Naive thymus-derived CD4-positive, alpha-beta T cell (primary cell): ENCODE data around the gene SLC22A23. TPM values are rescaled to one million over a fixed set of nuclear protein-coding genes. Genes with fewer than 3 reads are reported as not detected.

Source experiments
- ATAC-seq: fragments of 150-1000 bp; cut with Tn5 transposase; 2 replicates; pipeline ENCODE4 v1.10.0; 2021; ENCODE audit warnings: mild to moderate bottlenecking, moderate library complexity
- CTCF ChIA-PET: fragments of 350-600 bp; sonication (Branson Sonifier 250); formaldehyde crosslinking; loops from one replicate; lab custom pipeline; 2021; ENCODE audit warnings: antibody characterized with exemption; lab: Charles Lee
- POLR2A ChIA-PET: fragments of 350-600 bp; sonication (Branson Sonifier 250); formaldehyde crosslinking; loops from one replicate; lab custom pipeline; 2021; ENCODE audit warnings: antibody characterized with exemption, inconsistent platforms; lab: Charles Lee
- DNase-seq, 9 donors: peaks; one replicate each; pipeline versions ENCODE4 v3.0.0 to v3.0.0-alpha.2; 2020 to 2022; ENCODE audit warnings: mixed read lengths in 1 of 9
- H3K27ac ChIP-seq: one replicate; pipeline ENCODE4 v1.7.0; 2013; ENCODE audit warnings: mild to moderate bottlenecking, low read depth, low read length, moderate library complexity
- H3K27me3 ChIP-seq, 2 donors: one replicate each; pipeline ENCODE4 v1.7.0; 2013; ENCODE audit warnings: low read length in 2 of 2, mild to moderate bottlenecking in 2 of 2, moderate library complexity in 2 of 2; ENCODE audit not compliant: control insufficient read depth in 2 of 2, insufficient read depth in 2 of 2
- H3K36me3 ChIP-seq, 3 experiments: 1 replicate in 2 of 3; 2 replicates in 1 of 3; pipeline ENCODE4 v1.7.0; 2013; ENCODE audit warnings: low read length in 3 of 3, mild to moderate bottlenecking in 3 of 3, moderate library complexity in 1 of 3; ENCODE audit not compliant: insufficient read depth in 3 of 3, control insufficient read depth in 2 of 3
- H3K4me1 ChIP-seq, 2 donors: one replicate each; pipeline ENCODE4 v1.7.0; 2013; ENCODE audit warnings: low read length in 2 of 2, mild to moderate bottlenecking in 2 of 2, moderate library complexity in 1 of 2; ENCODE audit not compliant: control insufficient read depth in 2 of 2, insufficient read depth in 2 of 2
- H3K4me3 ChIP-seq: 2 replicates; pipeline ENCODE4 v1.7.0; 2013; ENCODE audit warnings: mild to moderate bottlenecking, low read length
- H3K9me3 ChIP-seq, 3 experiments: 1 replicate in 2 of 3; 2 replicates in 1 of 3; pipeline ENCODE4 v1.7.0; 2013; ENCODE audit warnings: low read length in 3 of 3; ENCODE audit not compliant: control insufficient read depth in 2 of 3
- H3K27ac Mint-ChIP-seq, 9 donors: one replicate each; pipeline ENCODE4 v1.8.0; 2020 to 2022; ENCODE audit warnings: mixed read lengths in 9 of 9, mild to moderate bottlenecking in 8 of 9, moderate library complexity in 5 of 9, inconsistent platforms in 2 of 9
- H3K27me3 Mint-ChIP-seq, 5 donors: one replicate each; pipeline ENCODE4 v1.8.0; 2021 to 2022; ENCODE audit warnings: mixed read lengths in 5 of 5, mild to moderate bottlenecking in 1 of 5
- H3K36me3 Mint-ChIP-seq, 5 donors: one replicate each; pipeline ENCODE4 v1.8.0; 2020 to 2022; ENCODE audit warnings: mixed read lengths in 5 of 5, mild to moderate bottlenecking in 3 of 5, inconsistent platforms in 1 of 5
- H3K4me1 Mint-ChIP-seq, 7 donors: one replicate each; pipeline ENCODE4 v1.8.0; 2020 to 2022; ENCODE audit warnings: mixed read lengths in 7 of 7, mild to moderate bottlenecking in 3 of 7, inconsistent platforms in 1 of 7
- H3K4me3 Mint-ChIP-seq, 10 donors: one replicate each; pipeline ENCODE4 v1.8.0; 2020 to 2022; ENCODE audit warnings: mild to moderate bottlenecking in 10 of 10, mixed read lengths in 10 of 10, moderate library complexity in 6 of 10, inconsistent platforms in 2 of 10
- H3K9me3 Mint-ChIP-seq, 11 donors: one replicate each; pipeline ENCODE4 v1.8.0; 2020 to 2022; ENCODE audit warnings: mixed read lengths in 11 of 11, mild to moderate bottlenecking in 4 of 11, inconsistent platforms in 1 of 11, moderate library complexity in 1 of 11
- intact Hi-C, 2 donors: fragments of 100-400 bp; cut with micrococcal nuclease; formaldehyde crosslinking; loops; one replicate each; pipeline ENCODE4 v1.15.1; 2023
- polyA plus RNA-seq, 2 donors: library from polyadenylated mRNA; unstranded; fragments of 300-500 nt; fragmentation: Illumina TruSeq; gene quantifications; one replicate each; pipeline ENCODE4 v1.2.3, GENCODE V29; 2021
- total RNA-seq, 6 experiments: library from RNA in 5 of 6; stranded (reverse) in 5 of 6; gene quantifications; 1 replicate in 5 of 6; 2 replicates in 1 of 6; pipeline ENCODE4 v1.2.3 and lab custom pipeline; 2021 to 2026

Gene SLC22A23
- total and polyA plus RNA-seq, 7 experiments from 2014 or later: 1.1 to 23.8 (median 13.6) TPM

- H3K9me3 ChIP-seq: no peaks in the 10 kb centered on the region
- no peak for DNase-seq
- peak overlapping the region in 5 of 9 donors; percentile 26 to 88 (median 38) for H3K27ac Mint-ChIP-seq
- peak overlapping the region in 2 of 10 donors; percentile 17 to 34 for H3K4me3 Mint-ChIP-seq
- H3K27me3 Mint-ChIP-seq: no peaks in the 10 kb centered on the region
- ATAC-seq: no peak
- peaks cover 0 to 57% (median 13%) of the 10 kb centered on the region in 3 experiments for H3K36me3 ChIP-seq
- H3K36me3 Mint-ChIP-seq: peaks cover 0 to 24% (median 9%) of the 10 kb centered on the region in 5 donors
- no peak overlapping the region for H3K4me3 ChIP-seq
- no peaks in the 10 kb centered on the region for H3K27me3 ChIP-seq
- ChIA-PET POLR2A (interaction anchor here (0.6 to 0.8 kb wide), 2 partner anchors 298 to 757 kb away, joined by 3 read pairs; a partner anchor contains a TSS), CTCF (no interaction called here)
- no peak overlapping the region for H3K27ac ChIP-seq
- H3K9me3 Mint-ChIP-seq: peaks cover 0 to 1% (median 0%) of the 10 kb centered on the region in 11 donors
- H3K4me1 ChIP-seq: peaks cover 19 to 35% of the 10 kb centered on the region in 2 donors
- intact Hi-C loops: no loop called here
- H3K4me1 Mint-ChIP-seq: peaks cover 37 to 81% (median 76%) of the 10 kb centered on the region in 7 donors
Measured at GRCh38 chr6:3264356-3264755, 192.5 kb downstream of the SLC22A23 start.

- peaks cover 33 to 71% (median 68%) of the 10 kb centered on the region in 7 donors for H3K4me1 Mint-ChIP-seq
- H3K27me3 ChIP-seq: no peaks in the 10 kb centered on the region
- H3K36me3 Mint-ChIP-seq: peaks cover 0 to 19% (median 5%) of the 10 kb centered on the region in 5 donors
- ChIA-PET POLR2A (no interaction called here), CTCF (interaction anchor here (2.2 kb wide), 1 partner anchor 11 kb away, joined by 9 read pairs; no protein-coding TSS in a partner anchor)
- intact Hi-C loops: no loop called here
- peaks cover 19 to 35% of the 10 kb centered on the region in 2 donors for H3K4me1 ChIP-seq
- DNase-seq (no peak), ATAC-seq (no peak)
- no peak overlapping the region for H3K4me3 ChIP-seq
- peaks cover 0 to 48% (median 13%) of the 10 kb centered on the region in 3 experiments for H3K36me3 ChIP-seq
- no peaks in the 10 kb centered on the region for H3K27me3 Mint-ChIP-seq
- H3K27ac ChIP-seq: no peak overlapping the region
- peaks cover 0 to 1% (median 0%) of the 10 kb centered on the region in 11 donors for H3K9me3 Mint-ChIP-seq
- no peaks in the 10 kb centered on the region for H3K9me3 ChIP-seq
- peak overlapping the region in 4 of 9 donors; percentile 11 to 55 (median 28) for H3K27ac Mint-ChIP-seq
- H3K4me3 Mint-ChIP-seq: peak overlapping the region in 7 of 10 donors; percentile 17 to 85 (median 27)
Measured at GRCh38 chr6:3263096-3263495, 193.8 kb downstream of the SLC22A23 start.

DNA sequence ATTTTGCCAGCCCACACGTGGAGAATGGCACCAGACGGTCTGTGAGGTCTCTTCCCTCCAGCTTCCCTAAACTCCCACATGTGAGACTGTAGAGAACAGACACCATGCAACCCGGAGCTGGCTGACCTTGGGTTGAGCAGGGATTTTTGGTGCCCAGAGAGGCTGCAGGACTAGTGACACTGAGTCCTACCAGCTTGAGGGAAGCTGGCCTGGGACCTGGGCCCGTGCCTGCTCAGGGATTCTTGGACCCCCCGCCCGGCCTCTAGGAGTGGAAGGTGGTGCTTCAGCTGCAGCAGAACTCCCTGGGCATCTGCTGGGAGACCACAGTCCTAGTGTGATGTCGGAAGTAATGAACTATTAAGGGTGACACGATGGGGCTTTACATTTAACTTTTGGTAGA, 194.9 kb downstream of the SLC22A23 start:
- intact Hi-C loops: no loop called here
- Histone ChIP-seq H3K36me3 (peaks cover 0 to 40% (median 8%) of the 10 kb centered on the region in 3 experiments), H3K27ac (no peak overlapping the region), H3K27me3 (no peaks in the 10 kb centered on the region), H3K4me3 (no peak overlapping the region), H3K4me1 (peaks cover 19 to 35% of the 10 kb centered on the region in 2 donors), H3K9me3 (no peaks in the 10 kb centered on the region)
- ChIA-PET POLR2A (no interaction called here), CTCF (interaction anchor here (2.2 kb wide), 1 partner anchor 10 kb away, joined by 9 read pairs; no protein-coding TSS in a partner anchor)
- peak overlapping the region in 6 of 9 donors; percentile 25 to 84 (median 48) for H3K27ac Mint-ChIP-seq
- ATAC-seq: no peak
- H3K4me3 Mint-ChIP-seq: peak overlapping the region; percentile 6 to 99 (median 90)
- DNase-seq: no peak
- H3K27me3 Mint-ChIP-seq: peaks cover 0 to 6% (median 0%) of the 10 kb centered on the region in 5 donors
- peaks cover 0 to 10% (median 2%) of the 10 kb centered on the region in 5 donors for H3K36me3 Mint-ChIP-seq
- H3K9me3 Mint-ChIP-seq: peaks cover 0 to 1% (median 0%) of the 10 kb centered on the region in 11 donors
- peaks cover 29 to 63% (median 59%) of the 10 kb centered on the region in 7 donors for H3K4me1 Mint-ChIP-seq

- no peak overlapping the region for H3K4me3 ChIP-seq
- Mint-ChIP-seq H3K9me3 (peaks cover 0 to 1% (median 0%) of the 10 kb centered on the region in 11 donors), H3K4me3 (peak overlapping the region; percentile 6 to 99 (median 96)), H3K27me3 (peaks cover 0 to 11% (median 0%) of the 10 kb centered on the region in 5 donors), H3K4me1 (peaks cover 29 to 63% (median 58%) of the 10 kb centered on the region in 7 donors), H3K36me3 (peaks cover 0 to 10% (median 2%) of the 10 kb centered on the region in 5 donors), H3K27ac (peak overlapping the region in 5 of 9 donors; percentile 49 to 87 (median 84))
- H3K27me3 ChIP-seq: no peaks in the 10 kb centered on the region
- no peak overlapping the region for H3K27ac ChIP-seq
- ATAC-seq (no peak), DNase-seq (no peak)
- peaks cover 19 to 35% of the 10 kb centered on the region in 2 donors for H3K4me1 ChIP-seq
- H3K36me3 ChIP-seq: peaks cover 0 to 39% (median 8%) of the 10 kb centered on the region in 3 experiments
- ChIA-PET POLR2A (no interaction called here), CTCF (interaction anchor here (2.2 kb wide), 1 partner anchor 10 kb away, joined by 9 read pairs; no protein-coding TSS in a partner anchor)
- intact Hi-C loops: no loop called here
- no peaks in the 10 kb centered on the region for H3K9me3 ChIP-seq
Measured at GRCh38 chr6:3261518-3261820, 195.4 kb downstream of the SLC22A23 start.

DNA sequence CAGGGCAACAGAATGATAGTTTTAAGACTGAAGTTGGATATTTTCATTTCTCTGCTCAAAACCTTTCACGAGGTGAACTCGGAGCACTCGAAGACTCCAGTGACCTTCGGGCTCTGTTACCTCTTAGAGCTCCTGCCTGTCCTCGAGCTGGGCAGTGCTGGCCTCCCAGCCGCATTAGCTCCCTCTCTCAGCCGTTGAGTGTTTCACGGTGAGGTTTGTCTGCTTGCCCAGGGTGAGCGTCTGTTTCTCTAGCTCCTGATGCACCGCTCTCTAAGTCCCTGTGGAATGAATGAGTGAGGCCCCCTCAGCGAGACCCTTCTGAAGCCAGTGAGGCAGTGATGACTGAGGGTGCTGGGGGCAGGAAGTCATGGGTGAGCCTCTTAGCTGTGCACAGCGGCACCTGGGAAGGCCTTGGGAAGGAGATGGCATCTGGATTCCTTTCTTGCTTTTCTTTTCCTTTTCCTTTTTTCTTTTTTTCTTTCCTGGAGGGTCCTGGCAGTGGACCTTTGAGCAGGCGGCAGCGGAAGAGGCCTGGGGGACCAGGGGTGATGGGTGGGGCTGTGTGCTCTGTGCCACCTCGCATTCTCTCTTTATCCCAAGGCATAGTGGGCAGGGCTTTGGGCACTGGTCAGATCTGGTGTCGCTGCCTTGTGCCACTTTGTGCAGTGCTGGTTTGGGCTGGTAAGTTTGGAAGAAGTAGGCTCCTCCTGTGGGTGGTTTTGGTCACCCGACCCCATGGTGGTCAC, 195.9 kb downstream of the SLC22A23 start:
- Mint-ChIP-seq H3K27me3 (peaks cover 0 to 14% (median 0%) of the 10 kb centered on the region in 5 donors), H3K9me3 (peaks cover 0 to 1% (median 0%) of the 10 kb centered on the region in 11 donors), H3K36me3 (peaks cover 0 to 10% (median 2%) of the 10 kb centered on the region in 5 donors), H3K4me1 (peaks cover 28 to 59% (median 54%) of the 10 kb centered on the region in 7 donors), H3K27ac (peak overlapping the region in 8 of 9 donors; percentile 49 to 87 (median 59)), H3K4me3 (peak overlapping the region; percentile 74 to 99 (median 96))
- POLR2A ChIA-PET: interaction anchor here (0.6 kb wide), 1 partner anchor 62 kb away, joined by 3 read pairs; no protein-coding TSS in a partner anchor
- Histone ChIP-seq H3K4me3 (peak overlapping the region; percentile 34), H3K9me3 (no peaks in the 10 kb centered on the region), H3K27ac (no peak overlapping the region), H3K27me3 (no peaks in the 10 kb centered on the region), H3K36me3 (peaks cover 0 to 34% (median 5%) of the 10 kb centered on the region in 3 experiments), H3K4me1 (peaks cover 19 to 35% of the 10 kb centered on the region in 2 donors)
- intact Hi-C loops: no loop called here
- DNase-seq (no peak), ATAC-seq (no peak)
- CTCF ChIA-PET: interaction anchor here (0.7 to 2.2 kb wide), 3 partner anchors 9 to 164 kb away, joined by 3 to 9 read pairs (median 3); no protein-coding TSS in a partner anchor

DNA sequence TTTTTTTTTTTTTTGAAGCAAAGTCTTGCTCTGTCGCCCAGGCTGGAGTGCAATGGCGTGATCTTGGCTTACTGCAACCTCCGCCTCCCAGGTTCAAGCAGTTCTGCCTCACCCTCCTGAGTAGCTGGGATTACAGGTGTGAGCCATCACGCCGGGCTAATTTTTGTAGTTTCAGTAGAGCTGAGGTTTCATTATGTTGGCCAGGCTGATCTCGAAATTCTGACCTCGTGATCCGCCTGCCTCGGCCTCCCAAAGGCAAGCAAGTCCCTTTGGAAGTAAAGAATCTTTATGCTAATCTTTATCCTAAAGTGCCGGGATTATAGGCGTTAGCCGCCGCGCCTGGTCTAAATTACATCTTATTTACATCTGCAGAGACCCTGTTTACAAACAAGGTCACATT, 196.6 kb downstream of the SLC22A23 start:
- peaks cover 0 to 1% (median 0%) of the 10 kb centered on the region in 11 donors for H3K9me3 Mint-ChIP-seq
- H3K27ac Mint-ChIP-seq: peak overlapping the region in 7 of 9 donors; percentile 49 to 97 (median 84)
- ATAC-seq (no peak), DNase-seq (no peak)
- H3K4me1 Mint-ChIP-seq: peaks cover 28 to 58% (median 54%) of the 10 kb centered on the region in 7 donors
- H3K27me3 Mint-ChIP-seq: peaks cover 0 to 19% (median 0%) of the 10 kb centered on the region in 5 donors
- peak overlapping the region; percentile 34 for H3K4me3 ChIP-seq
- H3K36me3 Mint-ChIP-seq: peaks cover 0 to 10% (median 2%) of the 10 kb centered on the region in 5 donors
- H3K4me3 Mint-ChIP-seq: peak overlapping the region; percentile 74 to 99 (median 96)
- no peak overlapping the region for H3K27ac ChIP-seq
- intact Hi-C loops: no loop called here
- H3K4me1 ChIP-seq: peaks cover 19 to 35% of the 10 kb centered on the region in 2 donors
- no peaks in the 10 kb centered on the region for H3K27me3 ChIP-seq
- H3K9me3 ChIP-seq: no peaks in the 10 kb centered on the region
- peaks cover 0 to 28% (median 5%) of the 10 kb centered on the region in 3 experiments for H3K36me3 ChIP-seq
- ChIA-PET POLR2A (interaction anchor here (0.6 to 1.8 kb wide), 5 partner anchors 62 to 761 kb away, joined by 3 to 5 read pairs (median 4); partner anchors contain the start of genes FAM50B and TUBB2A), CTCF (interaction anchor here (0.6 to 1.4 kb wide), 3 partner anchors 150 to 543 kb away, joined by 3 read pairs; no protein-coding TSS in a partner anchor)
